HG02981 (cell line): Measurements from ENCODE around the gene SKAP1.
A peak's percentile ranks its signal among the peaks of the same experiment; 100 is the strongest.
"Not testable (repeated sequence)": the region's sequence is repeated elsewhere in the genome, so short reads cannot be mapped to it uniquely, and the experiment has no call there.

Experiments
- ATAC-seq: cut with Tn5 transposase; IDR thresholded peaks from one replicate; pipeline ENCODE4 v1.9.1; 2021; ENCODE audit warnings: mild to moderate bottlenecking, moderate library complexity; ENCODE audit not compliant: unreplicated experiment

The SKAP1 gene

GRCh38 chr17:48250059-48250458 lies 180.0 kb downstream of the SKAP1 start:
- ATAC-seq, result not testable (repeated sequence)

DNA sequence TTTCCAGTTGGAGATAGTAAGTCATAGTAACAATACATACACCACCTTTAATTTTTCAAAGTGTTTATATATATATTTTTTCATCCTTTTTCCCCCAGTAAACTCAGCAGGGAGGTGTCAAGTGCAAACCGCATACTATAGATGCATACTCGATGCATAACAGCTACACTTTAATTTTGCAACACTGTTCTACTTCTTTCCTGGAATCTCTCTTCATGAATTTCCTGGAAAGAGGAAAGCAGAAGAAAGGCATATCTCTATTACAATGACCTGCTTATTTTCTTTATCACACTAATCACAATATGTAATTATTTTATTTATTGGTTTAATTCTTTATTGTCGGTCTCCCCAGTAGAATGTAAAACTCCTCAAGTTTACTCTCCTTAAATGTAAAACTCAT lies 182.4 kb downstream of the SKAP1 start:
- no peak for ATAC-seq

- ATAC-seq, result no peak
These were observed 183.0 kb downstream of the SKAP1 start for GRCh38 chr17:48247038-48247437.

GRCh38 chr17:48246612-48247011 lies 183.4 kb downstream of the SKAP1 start:
- ATAC-seq, result no peak

DNA sequence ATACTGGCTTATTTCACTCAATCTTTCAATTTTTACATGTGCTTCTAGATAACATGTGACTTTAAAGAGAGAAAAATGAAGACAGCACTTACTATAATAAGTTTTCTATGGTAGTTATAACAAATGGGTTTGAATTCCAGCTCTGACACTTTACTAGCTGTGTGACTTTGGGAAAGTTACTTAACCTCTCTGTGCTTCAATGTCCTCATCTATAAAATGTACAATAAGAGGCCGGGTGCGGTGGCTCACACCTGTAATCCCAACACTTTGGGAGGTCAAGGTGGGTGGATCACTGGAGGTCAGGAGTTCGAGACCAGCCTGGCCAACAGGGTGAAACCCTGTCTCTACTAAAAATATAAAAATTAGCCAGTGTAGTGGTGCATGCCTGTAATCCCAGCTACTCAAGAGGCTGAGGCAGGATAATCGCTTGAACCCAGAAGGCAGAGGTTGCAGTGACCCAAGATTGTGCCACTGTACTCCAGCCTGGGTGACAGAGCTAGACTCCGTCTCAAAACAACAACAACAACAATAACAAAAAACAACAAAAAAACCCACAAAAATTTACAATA lies 184.5 kb downstream of the SKAP1 start:
- ATAC-seq, result not testable (repeated sequence)

GRCh38 chr17:48244814-48245213 lies 185.2 kb downstream of the SKAP1 start:
- ATAC-seq, result no peak

DNA sequence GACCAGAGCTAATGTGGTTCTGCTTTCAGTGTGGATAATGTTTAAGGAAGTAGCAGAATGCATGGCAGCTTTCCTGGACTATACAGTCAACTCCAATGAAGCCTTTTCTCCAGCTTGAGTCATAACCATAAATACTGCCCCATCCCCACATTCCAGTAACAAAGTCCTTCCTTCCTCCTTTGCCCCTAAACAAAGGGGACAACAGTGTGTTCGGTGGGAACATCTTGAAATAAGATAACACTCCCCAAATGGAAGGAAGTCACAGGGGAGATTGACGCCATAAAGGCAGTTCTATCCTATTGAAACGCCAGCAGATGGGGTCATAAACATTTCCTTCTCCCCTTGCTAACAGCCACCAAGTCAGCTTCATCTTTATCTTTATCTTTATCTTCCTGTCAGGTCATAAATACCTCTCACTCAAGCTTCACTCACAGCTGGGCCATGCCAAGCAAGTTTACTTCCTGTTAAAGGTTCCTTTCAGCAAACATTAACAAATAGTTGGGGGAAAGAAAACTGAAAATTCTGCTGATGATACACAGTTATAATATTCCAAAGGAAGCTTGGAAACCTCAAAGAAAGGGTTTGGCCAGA lies 185.8 kb downstream of the SKAP1 start:
- no peak for ATAC-seq

DNA sequence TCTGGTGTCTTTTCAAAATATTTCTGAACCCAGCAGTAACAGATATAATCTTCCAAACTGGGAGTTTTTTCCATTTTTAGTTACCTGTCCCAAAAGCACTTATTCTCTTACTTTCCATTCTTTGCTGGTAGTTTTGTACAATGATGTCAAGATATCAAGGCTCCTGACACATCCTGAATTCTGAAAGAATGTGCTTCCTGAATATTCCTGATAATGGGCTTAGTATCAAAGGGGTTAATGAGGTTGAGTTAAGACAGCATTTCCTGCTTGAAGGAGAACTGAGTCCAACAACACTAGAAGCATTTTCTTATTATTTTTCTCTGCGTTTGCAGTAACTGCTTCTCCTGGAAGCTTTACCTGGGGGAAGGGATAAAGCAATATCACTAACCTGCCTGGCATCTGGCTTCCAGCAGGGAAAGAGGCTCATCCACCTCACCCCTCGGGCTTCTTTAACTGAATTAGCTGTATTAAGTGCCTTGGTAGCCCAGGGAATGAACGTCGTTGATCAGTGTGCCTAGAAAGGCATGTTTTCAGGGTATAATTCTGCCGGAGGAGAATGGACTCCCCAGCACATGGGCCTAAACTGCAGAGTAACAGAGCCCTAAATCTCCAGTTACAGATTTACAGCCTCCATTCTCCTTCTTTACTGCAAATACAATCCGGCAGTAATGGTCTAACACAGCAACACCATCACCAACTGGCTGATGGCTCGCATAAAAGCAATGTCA lies 188.1 kb downstream of the SKAP1 start:
- ATAC-seq, result no peak

GRCh38 chr17:48241131-48241591 lies 188.9 kb downstream of the SKAP1 start:
- peak; percentile 89 for ATAC-seq

DNA sequence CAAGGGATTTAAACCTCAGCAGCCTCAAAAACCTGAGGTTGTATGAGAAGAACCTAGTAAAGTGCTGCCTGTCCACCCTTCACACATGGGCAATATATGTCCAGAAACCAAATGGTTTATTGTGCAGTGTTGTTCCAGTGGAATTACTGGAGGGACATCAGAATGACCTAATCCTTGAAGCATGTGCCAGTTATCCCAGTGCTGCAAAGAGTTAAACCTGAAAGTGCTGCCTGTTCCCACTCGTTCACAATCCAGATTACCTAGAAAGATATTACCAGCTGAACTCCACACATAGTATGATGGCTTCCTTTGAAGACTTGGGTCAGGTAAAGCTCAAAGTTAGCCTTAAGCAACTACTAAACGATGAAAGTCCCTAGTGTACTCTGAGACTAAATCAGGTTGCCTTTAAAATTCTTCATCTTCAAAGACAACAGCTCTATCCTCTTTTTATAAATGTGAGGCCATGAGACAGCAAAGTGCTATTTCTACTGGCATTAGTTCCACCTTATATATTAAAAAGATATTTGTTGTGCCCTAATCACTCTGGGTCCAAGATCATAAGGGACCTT lies 189.4 kb downstream of the SKAP1 start:
- no peak for ATAC-seq

GRCh38 chr17:48240122-48240521 lies 189.9 kb downstream of the SKAP1 start:
- ATAC-seq, result no peak

- no peak for ATAC-seq
These were observed 190.4 kb downstream of the SKAP1 start for GRCh38 chr17:48239603-48239995.

- ATAC-seq, result no peak
These were observed 190.9 kb downstream of the SKAP1 start for GRCh38 chr17:48238933-48239602.

DNA sequence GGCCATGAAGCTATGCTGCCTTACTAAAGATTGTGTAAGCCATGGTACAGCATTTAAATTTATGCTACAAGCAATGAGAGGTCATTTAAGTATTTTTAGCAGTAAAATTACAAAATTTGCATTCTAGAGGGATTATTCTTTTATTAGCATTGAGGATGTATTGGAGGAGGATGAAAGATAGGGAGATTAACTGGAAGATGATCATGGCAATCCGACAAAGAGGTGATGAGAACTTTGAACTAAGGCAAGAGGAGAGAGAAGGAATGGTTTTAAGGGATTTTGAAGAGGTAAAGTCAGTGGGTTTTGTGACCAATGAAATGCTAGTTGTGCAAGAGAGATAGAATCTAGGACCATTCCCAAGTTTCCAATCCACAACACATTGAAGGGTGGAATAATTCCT lies 192.6 kb downstream of the SKAP1 start:
- ATAC-seq, result no peak

- ATAC-seq, result no peak
These were observed 193.3 kb downstream of the SKAP1 start for GRCh38 chr17:48236681-48237134.

DNA sequence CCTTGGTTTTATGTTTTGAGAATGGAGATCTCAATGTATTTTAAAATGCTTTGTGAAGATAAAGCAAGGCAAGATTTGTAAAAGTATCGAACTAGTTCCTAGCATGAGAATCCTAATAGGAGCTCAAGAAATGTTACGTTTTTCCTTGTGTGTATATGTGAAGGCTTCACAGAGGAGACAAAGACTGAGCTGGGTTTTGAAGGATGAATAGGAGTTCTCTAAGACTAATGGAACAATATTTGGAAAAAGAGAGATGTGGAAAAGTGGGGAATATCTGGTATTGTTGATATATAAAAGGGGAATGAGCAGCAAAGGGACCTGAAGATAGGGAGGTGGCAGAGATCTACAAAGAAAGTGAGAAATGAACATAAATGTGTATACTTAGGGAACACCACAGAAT lies 195.1 kb downstream of the SKAP1 start:
- no peak for ATAC-seq

- no peak for ATAC-seq
These were observed 197.7 kb downstream of the SKAP1 start for GRCh38 chr17:48231995-48232959.

DNA sequence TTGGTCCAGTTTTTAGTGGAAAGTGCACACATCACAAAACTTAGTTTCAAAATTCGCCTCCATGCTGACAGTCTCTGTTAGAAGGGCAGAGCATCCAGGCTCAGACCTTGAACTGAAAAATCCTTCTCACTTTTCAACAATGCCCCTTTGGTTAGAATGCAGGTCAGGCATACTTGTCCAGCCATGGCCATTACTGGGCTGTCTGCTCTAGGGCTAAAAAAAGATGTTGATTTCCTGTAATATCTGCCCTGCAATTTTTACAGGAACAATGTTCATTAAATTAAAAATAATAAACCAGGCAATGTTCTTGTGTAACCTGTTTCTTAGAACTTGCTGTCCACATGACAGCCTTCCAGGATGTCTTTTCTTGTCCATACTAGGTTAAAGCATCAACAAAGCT lies 200.1 kb downstream of the SKAP1 start:
- no peak for ATAC-seq

- no peak for ATAC-seq
These were observed 201.3 kb downstream of the SKAP1 start for GRCh38 chr17:48228720-48229119.
